SIG-M5 treated with dmso at 0.1 percent for 504 hours (cell line): ENCODE measurements around the gene ASCL5.

Experiments used
- DNase-seq: peaks from one replicate; lab custom pipeline; 2025; ENCODE audit not compliant: unreplicated experiment; lab: John Stamatoyannopoulos, UW

The ASCL5 gene

GRCh38 chr1:201088901-201089525 is 38.0 kb downstream of the ASCL5 start:
- DNase-seq, result no peak

GRCh38 chr1:201088395-201088794 is 38.6 kb downstream of the ASCL5 start:
- no peak for DNase-seq

DNA sequence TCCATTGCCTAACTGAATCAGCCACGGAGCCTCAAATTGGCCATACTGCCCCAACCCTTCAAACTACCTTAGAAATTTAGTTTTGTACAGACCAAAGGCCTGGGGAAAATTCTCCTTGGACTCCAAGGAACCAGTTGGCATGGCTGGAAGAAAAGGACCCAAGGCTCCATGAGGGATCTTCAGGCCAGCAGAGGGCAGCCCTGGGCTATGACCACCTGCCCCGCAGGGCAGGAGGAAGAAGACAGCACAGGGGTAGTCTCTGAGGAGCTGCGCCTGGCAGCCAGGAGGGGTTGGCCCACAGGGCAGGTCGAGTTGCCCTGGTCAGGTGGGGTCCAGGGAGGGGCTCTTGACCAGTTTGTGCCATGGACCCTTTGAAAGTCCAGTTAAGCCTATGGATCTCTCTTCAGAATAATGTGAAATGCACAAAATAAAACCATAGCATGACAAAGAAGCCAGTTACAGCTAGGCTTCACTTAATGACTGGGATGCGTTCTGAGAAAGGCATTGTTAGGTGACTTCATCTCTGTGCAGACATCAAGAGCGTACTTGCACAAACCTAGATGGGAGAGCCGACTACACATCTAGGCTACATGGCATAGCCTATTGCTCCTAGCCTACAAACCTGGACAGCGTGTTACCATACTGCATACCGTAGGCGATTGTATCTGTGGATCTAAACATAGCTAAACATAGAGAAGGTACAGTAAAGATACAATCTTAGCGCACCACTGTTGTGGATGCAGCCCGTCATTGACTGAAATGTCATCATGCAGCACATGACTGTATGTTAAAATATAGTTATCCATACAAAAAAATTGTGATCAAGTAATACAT is 40.9 kb downstream of the ASCL5 start:
- DNase-seq, result peak; percentile 66

DNA sequence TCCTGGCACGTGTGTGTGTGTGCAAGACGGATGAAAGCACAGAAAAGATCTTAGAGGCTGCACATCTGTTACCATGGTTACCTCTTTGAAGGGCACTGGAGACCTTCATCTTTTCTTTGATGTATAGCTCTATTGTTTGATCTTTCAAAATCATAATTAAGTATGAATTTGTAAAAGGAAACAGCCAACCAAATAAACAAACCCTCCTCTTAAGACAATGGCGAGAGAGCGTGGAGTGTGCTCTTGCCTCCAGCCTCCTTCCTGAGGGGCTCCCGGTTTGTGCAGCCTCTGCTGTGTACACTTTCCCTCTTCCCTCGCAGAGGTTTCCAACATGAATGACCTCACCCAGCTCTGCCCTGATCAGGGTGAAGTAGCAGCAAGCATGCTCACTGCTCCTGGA is 42.7 kb downstream of the ASCL5 start:
- no peak for DNase-seq

- no peak for DNase-seq
Observed at GRCh38 chr1:201083741-201084140, 43.2 kb downstream of the ASCL5 start.

DNA sequence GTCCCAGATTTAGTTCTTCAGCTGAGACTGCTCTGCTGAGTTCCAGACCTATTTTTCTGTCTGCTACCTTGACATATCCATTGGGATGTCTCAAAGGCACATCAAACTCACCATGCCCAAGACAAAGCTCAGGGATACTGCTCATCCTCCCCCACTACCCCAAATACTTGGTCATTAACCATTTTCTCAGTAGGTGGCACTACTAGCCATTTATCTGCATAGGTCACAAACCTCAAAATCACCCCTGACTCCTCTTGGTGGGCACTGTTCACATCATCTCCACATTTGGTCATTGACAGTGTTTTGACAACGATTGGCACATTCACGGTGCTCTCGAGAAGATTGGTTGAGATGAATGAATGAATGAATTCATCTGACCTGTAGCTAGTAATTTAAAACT is 46.8 kb downstream of the ASCL5 start:
- DNase-seq, result no peak

- no peak for DNase-seq
Observed at GRCh38 chr1:201077736-201078135, 49.2 kb downstream of the ASCL5 start.

DNA sequence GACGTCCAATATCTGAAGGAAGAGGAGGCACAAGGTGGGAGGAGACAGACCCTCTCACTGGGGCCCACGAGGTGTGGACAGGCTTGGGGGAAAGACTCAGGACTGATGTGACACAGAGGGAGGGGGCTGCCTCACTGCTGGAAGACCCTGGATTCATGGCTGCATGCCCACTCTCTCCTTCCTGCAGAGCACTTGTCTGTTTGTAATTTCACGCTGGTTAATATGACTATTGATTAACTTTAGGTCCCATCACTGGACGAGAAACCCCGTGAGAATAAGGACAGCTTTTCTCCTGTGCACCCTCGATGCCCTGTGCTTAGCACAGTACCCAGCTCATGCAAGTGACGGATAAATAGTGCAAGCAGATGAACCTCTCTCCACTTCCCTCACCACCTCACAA is 49.9 kb downstream of the ASCL5 start:
- DNase-seq, result no peak

DNA sequence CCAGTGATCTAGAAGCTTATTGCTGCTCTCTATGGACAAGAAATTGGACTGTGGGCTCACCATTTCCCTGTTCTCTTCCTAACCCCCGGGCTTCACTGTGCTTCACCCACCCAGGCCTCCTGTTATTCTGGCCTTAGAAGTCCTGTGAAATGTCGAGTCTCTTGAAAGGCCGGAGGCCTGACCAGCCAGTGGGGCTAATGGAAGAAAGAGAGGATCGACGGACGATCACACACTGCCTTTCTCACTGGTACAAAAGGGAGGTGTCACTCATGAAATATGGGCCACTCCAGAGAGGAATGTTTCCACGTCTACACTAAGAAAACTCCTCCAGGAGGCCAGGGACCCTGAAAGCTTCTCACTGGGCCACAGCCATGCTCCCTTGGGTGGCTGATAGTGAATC is 50.9 kb downstream of the ASCL5 start:
- no peak for DNase-seq

DNA sequence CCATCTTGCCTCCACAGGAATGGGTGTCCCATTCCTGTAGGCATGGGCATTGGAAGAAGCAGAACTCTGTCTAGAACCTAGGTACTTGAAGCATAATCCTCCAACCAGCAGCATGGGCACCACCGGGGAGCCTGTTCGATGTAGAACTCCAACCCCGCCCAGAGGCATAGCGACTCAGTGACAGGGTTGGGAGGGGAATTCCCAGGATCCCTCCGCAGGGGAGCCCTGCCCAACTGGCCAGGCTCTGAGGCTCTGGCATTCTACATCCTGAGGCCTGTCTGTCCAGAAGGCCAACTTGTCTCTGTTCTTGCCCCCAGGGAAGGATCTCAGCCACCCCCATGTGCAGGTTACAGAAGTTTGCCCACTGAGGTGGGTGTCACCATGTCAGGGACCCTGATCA is 53.0 kb downstream of the ASCL5 start:
- DNase-seq, result no peak

DNA sequence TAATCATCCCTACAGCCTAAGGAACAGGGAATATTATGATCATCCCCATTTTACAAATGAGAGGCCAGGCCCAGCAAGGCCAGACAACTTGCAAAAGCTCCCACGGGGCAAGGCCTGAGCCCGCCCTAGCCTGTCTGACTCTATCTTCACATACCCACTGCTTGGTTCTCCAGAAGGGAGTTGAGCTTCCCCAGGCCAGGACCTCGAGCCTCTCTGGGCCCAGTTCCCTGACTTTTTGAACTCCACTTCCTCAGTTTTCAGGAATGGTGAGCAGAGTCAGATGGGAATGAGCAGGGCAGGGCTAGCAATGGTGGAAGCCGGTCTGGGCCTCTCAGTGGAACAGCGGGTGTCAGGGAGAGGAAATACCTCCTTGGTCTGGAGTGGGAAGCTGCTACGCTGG is 54.1 kb downstream of the ASCL5 start:
- no peak for DNase-seq

DNA sequence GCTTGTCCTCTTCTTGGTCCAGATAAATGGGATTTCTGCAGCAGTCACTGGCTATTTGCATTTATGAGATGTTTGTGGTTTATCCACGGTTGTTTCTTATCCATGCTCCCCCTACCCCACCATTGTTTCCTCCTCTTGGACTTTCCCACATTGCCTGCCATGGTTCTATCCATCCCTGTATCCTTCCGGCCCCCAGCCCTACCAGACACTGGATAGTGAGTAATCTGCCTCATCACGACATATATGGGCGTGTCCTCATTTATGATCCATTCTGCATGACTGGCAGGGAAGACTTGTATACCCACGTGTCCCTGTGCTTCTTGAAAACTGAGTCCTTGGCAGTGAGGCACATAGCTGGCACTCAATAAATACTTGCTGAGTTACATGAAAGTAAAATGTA is 54.8 kb downstream of the ASCL5 start:
- DNase-seq, result no peak

- no peak for DNase-seq
Observed at GRCh38 chr1:201069636-201070035, 57.3 kb downstream of the ASCL5 start.

DNA sequence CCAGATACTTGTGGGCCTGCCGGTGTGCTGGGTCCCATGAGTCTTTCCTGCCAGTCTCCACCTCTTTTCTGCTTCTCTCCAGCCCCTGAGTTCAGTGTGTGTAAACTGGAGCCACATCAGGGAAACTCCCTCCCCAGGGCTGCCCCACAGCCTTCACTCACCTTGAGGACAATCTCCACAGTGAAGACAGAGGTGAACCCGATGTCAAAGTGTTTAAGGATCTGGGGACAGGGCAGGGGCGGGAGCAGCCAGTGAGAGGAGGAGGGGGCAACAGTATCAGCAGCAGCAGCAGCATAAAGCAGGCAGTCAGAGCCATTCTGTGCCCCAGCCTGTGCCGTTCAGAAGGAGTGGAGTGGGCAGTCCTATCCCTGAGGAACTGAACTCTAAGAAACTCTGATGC is 58.0 kb downstream of the ASCL5 start:
- DNase-seq, result no peak

GRCh38 chr1:201066986-201067385 is 60.0 kb downstream of the ASCL5 start:
- no peak for DNase-seq

DNA sequence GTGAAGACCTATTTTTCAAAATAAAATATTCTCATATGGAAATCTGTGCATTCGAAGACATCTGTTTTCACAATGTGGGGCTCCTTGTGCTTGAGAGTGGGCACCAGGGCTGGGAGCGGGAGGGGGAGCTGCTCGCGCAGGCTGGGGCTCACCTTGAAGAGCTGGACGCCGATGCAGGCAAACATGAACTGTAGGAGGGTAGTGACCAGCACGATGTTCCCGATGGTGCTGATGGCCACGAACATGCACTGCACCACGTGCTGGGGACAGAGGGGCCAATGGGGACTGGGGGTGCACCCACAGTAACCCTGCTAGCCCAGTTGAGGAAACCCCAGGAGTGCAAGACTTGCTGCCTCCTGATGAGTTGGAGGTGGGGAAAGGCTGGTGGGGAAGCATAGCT is 61.3 kb downstream of the ASCL5 start:
- no peak for DNase-seq

GRCh38 chr1:201064806-201065205 is 62.2 kb downstream of the ASCL5 start:
- DNase-seq, result no peak
